ENCODE measurements around the gene PTBP3.

DNA sequence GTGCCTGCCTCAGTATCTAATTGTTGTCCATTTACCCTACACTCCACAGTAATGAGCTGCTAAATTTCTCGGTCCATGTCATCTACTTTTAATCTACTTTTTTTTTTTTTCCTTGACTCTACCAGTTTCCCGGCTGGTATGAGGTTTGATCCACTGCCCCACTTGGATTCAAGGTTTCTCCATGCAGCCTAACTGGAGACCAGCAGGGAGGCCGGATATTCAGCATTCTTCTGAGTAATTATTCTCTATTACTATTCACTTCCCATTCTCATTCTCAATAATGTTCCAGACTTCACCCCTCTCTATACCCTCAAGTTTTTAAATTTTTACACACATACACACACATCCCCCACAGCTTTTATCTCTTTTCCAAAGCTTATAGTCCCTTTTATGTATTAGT lies 107.3 kb downstream of the PTBP3 start:
- TF ChIP-seq RAD21 (IDR thresholded peaks at IDR 0.05; ENCODE audit: low read length) (no peak), BHLHE40 (IDR thresholded peaks at IDR 0.05; ENCODE audit: low read depth, low read length) (no peak), POLR2A (IDR thresholded peaks at IDR 0.05; ENCODE audit: low read depth, low read length) (no peak), CEBPB (IDR thresholded peaks at IDR 0.05; ENCODE audit: low read depth, low read length) (no peak), CHD1 (IDR thresholded peaks at IDR 0.05; ENCODE audit: low read depth, low read length) (no peak)
- TF ChIP-seq, protein P1, sequence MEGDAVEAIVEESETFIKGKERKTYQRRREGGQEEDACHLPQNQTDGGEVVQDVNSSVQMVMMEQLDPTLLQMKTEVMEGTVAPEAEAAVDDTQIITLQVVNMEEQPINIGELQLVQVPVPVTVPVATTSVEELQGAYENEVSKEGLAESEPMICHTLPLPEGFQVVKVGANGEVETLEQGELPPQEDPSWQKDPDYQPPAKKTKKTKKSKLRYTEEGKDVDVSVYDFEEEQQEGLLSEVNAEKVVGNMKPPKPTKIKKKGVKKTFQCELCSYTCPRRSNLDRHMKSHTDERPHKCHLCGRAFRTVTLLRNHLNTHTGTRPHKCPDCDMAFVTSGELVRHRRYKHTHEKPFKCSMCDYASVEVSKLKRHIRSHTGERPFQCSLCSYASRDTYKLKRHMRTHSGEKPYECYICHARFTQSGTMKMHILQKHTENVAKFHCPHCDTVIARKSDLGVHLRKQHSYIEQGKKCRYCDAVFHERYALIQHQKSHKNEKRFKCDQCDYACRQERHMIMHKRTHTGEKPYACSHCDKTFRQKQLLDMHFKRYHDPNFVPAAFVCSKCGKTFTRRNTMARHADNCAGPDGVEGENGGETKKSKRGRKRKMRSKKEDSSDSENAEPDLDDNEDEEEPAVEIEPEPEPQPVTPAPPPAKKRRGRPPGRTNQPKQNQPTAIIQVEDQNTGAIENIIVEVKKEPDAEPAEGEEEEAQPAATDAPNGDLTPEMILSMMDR (conservative IDR thresholded peaks at IDR 0.05; ENCODE audit: low read depth, low read length): no peak

Data from IMR-90 (cell line).